ENCODE data around the gene OPN4.

OPN4 gene

GRCh38 chr10:86693275-86693674, 38.9 kb downstream of the OPN4 start:
- no peak for TF ChIP-seq CTCF (IDR thresholded peaks at IDR 0.05; ENCODE audit: insufficient read depth, missing control alignments)
- FAIRE-seq (no peak), DNase-seq (ENCODE audit: insufficient read length, low spot score) (no peak)

GRCh38 chr10:86693721-86694369, 39.5 kb downstream of the OPN4 start:
- peak; percentile 62 for TF ChIP-seq CTCF (IDR thresholded peaks at IDR 0.05; ENCODE audit: insufficient read depth, missing control alignments)
- FAIRE-seq = no peak
- DNase-seq (ENCODE audit: insufficient read length, low spot score) = no peak

- FAIRE-seq (no peak), DNase-seq (ENCODE audit: insufficient read length, low spot score) (no peak)
- TF ChIP-seq CTCF (IDR thresholded peaks at IDR 0.05; ENCODE audit: insufficient read depth, missing control alignments) = no peak
These were observed 44.0 kb downstream of the OPN4 start for GRCh38 chr10:86698207-86698940.

GRCh38 chr10:86699125-86699524, 44.8 kb downstream of the OPN4 start:
- DNase-seq (ENCODE audit: insufficient read length, low spot score) = no peak
- FAIRE-seq = no peak

GRCh38 chr10:86699541-86699940, 45.2 kb downstream of the OPN4 start:
- TF ChIP-seq CTCF (IDR thresholded peaks at IDR 0.05; ENCODE audit: insufficient read depth, missing control alignments) = no peak
- no peak for DNase-seq (ENCODE audit: insufficient read length, low spot score)
- no peak for FAIRE-seq

More at GRCh38 chr10:86699125-86699524, 44.8 kb downstream of the OPN4 start:
- no peak for TF ChIP-seq CTCF (IDR thresholded peaks at IDR 0.05; ENCODE audit: insufficient read depth, missing control alignments)

GRCh38 chr10:86699991-86700840, 45.9 kb downstream of the OPN4 start:
- FAIRE-seq (no peak), DNase-seq (ENCODE audit: insufficient read length, low spot score) (no peak)
- TF ChIP-seq CTCF (IDR thresholded peaks at IDR 0.05; ENCODE audit: insufficient read depth, missing control alignments) = no peak

All from D721Med (cell line).